SK-N-MC (cell line): ENCODE data around the gene GABRD.

ENCODE experiments used
- EZH2 ChIP-seq: fragments of 200-600 bp; sonication (generic); IDR thresholded peaks from one replicate; pipeline ENCODE4 v1.6.1; 2017; ENCODE audit warnings: antibody characterized with exemption
- POLR2AphosphoS5 ChIP-seq: IDR thresholded peaks from 2 replicates; pipeline ENCODE4 v1.6.1; 2012; ENCODE audit warnings: mild to moderate bottlenecking, low read depth, low read length, borderline replicate concordance

- no peak for TF ChIP-seq POLR2AphosphoS5
- no peak for TF ChIP-seq EZH2
Measured at GRCh38 chr1:2054560-2054959, 35.4 kb downstream of the GABRD start.
